HG03280 (cell line): ENCODE results near the gene BOLA2B.
"Not testable (repeated sequence)": the region's sequence is repeated elsewhere in the genome, so short reads cannot be mapped to it uniquely, and the experiment has no call there.

Experiments
- ATAC-seq: cut with Tn5 transposase; IDR thresholded peaks from one replicate; pipeline ENCODE4 v1.9.1; 2021; ENCODE audit warnings: mild to moderate bottlenecking, moderate library complexity; ENCODE audit not compliant: unreplicated experiment

BOLA2B gene

DNA sequence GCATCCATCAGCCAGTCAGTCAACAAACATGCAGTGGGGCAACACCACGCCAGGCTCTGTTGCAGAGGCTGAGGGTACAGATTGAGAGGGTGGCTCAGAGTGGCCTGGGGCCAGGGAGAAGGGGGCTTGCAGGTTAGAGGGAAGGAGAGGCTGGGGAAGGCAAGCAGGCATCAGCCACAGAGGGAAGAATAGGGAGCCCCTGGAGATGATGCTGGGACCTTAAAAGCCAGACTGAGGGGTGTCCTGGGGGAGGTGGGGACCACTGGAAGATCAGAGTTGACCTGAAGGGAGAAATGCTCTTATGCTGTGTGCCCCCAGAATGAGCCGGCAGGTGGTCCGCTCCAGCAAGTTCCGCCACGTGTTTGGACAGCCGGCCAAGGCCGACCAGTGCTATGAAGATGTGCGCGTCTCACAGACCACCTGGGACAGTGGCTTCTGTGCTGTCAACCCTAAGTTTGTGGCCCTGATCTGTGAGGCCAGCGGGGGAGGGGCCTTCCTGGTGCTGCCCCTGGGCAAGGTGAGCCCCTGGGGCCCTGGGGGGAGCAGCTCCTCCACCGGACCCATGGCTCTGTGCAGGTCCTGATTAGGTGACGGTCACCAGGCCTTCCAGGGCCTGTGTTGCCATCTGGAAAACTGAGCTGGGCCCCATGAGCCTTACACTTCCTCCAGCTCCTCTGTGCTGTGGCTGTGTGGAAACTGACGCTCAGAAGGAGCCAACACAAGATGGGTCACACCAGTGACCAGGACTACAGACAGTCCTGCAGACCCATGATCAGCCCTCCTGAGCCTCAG, 8.4 kb downstream of the BOLA2B start:
- no peak for ATAC-seq

DNA sequence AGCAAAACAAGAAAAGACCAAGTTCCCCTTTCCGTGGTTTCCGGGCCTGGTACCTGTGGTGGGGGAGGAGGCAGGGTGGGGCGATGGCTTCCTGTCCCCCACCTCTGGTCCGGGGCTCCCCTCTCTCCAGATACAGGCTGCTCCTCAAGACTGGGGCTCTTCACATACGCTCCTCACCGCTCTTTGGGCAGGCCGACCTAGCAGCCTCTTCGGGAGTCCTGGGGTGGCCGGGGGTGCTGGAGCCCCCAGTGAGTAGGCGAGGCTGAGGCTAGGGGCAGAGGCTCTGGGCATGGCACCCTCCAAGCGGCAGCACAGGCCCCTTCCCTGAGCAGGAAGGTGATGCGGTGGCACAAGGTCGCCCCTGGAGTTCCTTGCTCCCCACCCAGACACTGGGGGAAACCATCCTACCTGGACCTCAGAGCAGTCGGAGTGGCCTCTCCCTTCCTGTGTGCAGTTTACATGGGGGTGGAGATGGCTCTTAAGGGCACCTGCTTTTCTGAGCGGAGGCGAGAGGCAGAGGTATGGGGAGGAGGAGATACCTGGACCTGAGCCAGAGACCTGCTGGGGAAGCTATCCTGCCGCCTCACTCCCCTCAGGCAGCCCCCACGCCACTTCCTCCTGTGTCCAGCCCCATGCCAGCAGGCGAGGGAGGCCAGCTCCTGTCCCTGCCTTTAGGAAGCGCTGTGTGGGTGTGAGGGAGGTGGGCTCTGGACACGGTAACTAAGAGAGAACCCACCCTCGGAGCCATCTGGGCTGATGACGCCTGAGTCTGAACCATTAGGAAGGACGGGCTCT, 9.2 kb downstream of the BOLA2B start:
- peak; percentile 24 for ATAC-seq

DNA sequence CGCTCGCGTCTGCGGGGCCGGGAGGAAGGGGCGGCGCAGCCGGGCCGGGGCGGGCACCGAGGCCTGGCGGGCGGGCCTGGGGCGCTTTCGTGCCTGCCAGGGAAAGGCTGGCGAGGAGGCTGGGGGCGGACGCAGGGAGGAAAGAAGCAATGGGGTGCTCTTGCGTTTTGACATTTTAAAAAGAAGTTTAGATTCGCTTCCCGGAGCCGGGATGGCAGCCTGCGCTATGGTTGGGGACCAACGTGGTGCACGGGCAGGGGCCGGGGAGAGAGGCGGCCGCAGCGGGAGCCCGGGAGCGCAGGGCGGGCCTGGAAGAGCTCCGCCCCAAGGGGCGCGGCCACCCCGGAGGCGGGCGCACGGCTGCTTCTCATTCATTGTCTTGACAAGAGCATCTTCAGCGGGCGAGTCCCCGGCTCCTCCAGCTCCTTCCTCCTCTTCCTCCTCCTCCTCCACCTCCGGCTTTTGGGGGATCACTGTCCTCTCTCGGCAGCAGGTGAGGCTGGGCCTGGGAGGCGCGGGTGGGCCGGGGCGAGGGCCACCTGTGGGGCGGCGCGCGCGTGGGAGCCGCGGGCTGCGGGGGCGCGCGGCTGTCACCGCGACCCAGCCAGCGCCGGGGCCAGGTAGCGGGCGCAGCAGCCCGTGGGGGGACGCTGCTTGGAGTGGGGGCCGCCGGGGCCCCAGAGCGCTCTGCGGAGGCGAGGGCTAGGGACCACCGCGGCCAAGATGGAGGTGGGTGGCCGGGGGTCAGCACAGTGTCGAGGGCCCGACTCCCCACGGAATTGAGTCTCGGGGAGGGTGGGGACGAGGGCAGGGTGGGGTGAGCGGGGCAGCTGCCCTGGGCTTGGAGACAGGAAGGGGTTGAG, 10.0 kb downstream of the BOLA2B start, which contains the start of gene CORO1A:
Gene CORO1A (plus strand): TSS at position 370 of the 863 bp plus-strand sequence. CDS start 1,608 bp downstream, outside the sequence.
- ATAC-seq, result peak; percentile 53

DNA sequence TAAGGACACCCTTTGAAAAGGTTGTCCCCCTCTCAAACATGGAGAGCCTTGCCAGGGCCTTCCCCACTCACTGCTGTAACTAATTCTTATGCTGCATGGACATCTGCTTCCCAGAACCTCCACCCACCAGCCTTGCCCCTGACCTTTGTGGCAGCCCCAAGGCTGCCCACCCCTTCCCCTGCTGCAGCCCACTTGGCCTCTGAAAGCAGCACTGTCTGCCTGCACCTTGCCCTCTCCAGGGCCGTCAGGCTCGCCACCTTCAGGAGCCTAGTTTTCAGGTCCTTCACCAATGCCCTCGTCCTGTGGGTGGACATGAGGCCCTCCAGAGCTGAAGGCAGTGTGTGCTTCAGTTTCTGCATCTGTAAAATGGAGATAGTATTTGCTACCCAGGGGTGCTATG, 12.7 kb downstream of the BOLA2B start:
- no peak for ATAC-seq

DNA sequence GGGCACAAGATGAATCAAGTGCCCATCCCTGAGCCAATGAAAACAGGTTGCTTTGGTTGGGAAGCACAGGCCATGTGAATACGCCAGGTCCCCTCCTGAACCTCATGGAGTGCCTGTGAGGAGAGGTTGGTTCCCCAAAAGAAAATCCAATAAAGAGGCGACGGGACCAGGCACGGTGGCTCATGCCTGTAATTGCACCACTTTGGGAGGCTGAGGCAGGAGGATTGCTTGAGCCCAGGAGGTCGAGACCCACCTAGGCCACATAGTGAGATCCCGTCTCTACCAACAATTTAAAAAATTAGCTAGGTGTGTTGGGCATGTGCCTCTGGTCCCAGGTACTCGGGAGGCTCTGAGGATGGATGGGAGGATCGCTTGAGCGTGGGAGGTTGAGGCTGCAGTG, 13.5 kb downstream of the BOLA2B start:
- ATAC-seq, result no peak

DNA sequence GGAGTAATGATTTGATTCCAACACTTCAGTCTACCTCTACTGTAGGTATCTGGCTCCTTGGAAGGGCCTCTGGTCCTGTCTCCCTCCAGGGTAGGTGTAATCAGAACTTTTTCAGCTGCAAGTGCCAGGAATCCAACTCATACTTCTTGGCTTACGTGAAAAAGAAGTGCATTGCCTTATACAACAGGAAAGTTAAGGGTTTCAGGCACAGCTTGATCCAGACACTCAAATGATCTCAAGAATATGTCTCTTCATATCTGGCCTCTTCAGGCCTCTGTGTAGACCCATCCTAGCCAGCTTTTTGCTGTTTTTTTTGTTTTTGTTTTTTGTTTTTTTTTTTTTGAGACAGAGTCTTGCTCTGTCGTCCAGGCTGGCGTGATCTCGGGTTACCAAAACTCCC, 14.3 kb downstream of the BOLA2B start:
- ATAC-seq, result no peak

DNA sequence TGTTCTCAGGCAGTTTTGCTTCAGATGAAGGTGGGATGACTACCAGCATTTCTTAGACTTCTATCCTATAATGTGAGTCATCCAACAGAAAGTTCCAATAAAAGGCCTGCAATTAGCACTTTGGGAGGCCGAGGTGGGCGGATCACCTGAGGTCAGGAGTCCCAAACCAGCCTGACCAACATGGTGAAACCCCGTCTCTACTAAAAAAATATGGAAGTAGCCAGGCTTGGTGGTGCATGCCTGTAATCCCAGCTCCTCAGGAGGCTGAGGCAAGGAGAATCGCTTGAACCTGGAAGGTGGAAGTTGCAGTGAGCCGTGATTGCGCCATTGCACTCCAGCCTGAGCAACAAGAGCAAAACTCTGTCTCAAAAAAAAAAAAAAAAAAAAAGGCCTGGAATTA, 16.6 kb downstream of the BOLA2B start:
- ATAC-seq, result not testable (repeated sequence)

DNA sequence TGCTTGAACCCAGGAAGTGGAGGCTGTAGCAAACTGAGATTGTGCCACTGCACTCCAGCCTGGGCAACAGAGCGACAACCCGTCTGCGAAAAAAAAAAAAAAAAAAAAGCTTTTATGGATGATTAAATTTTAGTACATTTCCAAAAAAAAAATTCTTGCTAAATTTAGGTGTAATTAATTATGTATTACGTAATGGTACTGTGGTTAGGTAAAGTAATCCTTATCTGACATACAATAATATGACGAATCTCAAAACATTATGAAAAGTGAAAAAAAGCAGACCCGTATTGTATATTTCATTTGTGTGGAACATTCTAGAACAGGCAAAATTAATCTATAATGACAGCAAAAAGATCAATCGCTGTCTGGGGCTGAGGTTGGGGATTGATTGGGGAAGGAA, 20.4 kb downstream of the BOLA2B start:
- ATAC-seq, result no peak

DNA sequence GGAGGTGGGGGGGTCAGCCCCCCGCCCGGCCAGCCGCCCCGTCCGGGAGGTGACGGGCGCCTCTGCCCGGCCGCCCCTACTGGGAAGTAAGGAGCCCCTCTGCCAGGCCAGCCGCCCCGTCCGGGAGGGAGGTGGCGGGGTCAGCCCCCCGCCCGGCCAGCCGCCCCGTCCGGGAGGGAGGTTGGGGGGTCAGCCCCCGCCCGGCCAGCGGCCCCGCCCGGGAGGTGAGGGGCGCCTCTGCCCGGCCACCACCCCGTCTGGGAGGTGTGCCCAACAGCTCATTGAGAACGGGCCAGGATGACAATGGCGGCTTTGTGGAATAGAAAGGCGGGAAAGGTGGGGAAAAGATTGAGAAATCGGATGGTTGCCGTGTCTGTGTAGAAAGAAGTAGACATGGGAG, 23.3 kb downstream of the BOLA2B start:
- ATAC-seq, result not testable (repeated sequence)

DNA sequence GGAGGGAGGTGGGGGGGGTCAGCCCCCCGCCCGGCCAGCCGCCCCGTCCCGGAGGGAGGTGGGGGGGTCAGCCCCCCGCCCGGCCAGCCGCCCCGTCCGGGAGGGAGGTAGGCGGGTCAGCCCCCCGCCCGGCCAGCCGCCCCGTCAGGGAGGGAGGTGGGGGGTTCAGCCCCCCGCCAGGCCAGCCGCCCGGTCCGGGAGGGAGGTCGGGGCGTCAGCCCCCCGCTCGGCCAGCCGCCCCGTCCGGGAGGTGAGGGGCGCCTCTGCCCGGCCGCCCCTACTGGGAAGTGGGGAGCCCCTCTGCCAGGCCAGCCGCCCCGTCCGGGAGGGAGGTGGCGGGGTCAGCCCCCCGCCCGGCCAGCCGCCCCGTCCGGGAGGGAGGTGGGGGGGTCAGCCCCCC, 24.1 kb downstream of the BOLA2B start:
- ATAC-seq, result not testable (repeated sequence)

DNA sequence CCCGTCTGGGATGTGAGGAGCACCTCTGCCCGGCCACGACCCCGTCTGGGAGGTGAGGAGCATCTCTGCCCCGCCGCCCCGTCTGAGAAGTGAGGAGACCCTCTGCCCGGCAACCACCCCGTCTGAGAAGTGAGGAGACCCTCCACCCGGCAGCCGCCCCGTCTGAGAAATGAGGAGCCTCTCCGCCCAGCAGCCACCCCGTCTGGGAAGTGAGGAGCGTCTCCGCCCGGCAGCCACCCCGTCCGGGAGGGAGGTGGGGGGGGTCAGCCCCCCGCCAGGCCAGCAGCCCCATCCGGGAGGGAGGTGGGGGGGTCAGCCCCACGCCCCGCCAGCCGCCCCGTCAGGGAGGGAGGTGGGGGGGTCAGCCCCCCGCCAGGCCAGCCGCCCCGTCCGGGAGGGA, 24.7 kb downstream of the BOLA2B start:
- ATAC-seq, result not testable (repeated sequence)

DNA sequence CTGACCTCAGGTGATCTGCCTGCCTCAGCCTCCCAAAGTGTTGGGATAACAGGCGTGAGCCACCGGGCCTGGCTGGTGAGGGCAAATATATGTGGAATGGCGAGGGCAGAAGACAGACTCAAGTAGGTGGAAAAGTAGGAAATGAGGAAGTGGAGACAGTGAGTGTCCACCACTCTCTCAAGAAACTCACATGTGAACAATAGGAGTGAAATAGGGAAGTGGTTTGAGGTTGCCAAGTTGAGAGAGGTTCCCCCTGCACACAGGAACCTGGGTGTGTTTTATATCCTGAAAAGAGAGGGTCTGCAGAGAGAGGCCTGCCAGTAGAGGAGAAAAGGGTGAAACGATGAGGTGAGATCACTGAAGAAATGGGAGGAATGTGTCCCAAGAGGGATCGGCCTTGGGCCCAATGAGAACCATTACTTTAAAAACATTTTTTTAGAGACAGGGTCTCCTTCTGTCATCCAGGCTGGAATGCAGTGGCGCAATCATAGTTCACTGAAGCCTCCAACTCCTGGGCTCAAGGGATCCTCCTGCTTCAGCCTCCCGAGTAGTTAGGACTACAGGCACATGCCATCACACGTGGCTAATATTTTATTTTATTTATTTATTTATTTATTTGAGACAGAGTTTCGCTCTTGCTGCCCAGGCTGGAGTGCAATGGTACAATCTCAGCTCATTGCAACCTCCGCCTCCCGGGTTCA, 27.1 kb downstream of the BOLA2B start:
- ATAC-seq, result no peak

DNA sequence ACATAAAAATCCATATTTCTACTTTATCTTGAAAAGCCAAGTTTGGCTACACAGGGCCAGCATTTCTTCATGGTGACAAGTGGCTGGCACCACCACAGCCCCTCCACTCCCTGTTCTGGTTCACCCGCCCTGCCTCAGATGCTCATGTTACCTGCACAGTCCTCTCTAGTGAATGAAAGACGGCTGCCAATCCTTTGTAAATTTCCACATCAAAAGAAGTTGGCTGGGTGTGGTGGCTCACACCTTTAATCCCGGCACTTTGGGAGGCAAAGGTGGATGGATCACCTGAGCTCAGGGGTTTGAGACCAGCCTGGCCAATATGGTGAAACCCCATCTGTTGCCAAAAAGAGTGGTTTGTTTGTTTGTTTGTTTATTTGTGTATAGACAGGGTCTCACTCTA, 29.9 kb downstream of the BOLA2B start:
- no peak for ATAC-seq

DNA sequence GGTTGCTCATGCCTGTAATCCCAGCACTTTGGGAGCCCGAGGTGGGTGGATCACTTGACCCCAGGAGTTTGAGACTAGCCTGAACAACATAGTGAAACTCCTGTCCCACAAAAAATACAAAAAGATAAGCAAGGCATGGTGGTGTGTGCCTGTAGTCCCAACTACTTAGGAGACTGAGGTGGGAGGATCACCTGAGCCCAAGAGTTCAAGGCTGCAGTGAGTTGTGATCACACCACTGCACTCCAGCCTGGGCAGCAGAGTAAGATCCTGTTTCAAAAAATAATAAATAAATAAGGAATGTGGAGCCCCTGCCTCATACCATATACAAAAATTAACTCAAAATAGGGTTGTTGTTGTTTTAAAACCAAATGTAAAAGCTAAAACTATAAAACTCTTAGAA, 36.3 kb downstream of the BOLA2B start:
- no peak for ATAC-seq

DNA sequence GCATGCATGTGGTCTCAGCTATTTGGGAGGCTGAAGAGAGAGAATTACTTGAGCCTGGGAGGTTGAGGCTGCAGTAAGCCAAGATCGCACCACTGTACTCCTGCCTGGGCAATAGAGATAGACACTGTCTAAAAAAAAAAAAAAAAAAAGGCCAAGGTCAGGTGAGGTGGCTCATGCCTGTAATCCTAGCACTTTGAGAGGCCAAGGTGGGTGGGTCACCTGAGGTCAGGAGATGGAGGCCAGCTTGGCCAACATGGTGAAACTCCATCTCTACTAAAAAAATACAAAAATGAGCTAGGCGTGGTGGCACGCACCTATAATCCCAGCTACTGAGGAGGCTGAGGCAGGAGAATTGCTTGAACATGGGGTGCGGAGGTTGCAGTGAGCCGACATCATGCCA, 38.3 kb downstream of the BOLA2B start:
- no peak for ATAC-seq

DNA sequence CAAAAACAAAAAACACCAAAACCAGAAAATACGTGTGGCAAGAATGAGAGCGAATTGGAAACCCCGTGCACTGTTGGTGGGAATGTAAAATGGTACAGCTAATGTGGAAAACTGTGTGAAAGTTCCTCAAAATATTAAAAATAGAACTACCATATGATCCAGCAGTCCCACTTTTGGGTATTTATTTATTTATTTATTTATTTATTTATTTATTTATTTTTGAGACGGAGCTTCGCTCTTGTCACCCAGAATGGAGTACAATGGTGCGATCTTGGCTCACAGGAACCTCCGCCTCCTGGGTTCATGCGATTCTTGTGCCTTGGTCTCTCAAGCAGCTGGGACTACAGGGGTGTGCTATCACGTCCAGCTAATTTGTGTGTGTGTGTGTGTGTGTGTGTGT, 40.9 kb downstream of the BOLA2B start:
- no peak for ATAC-seq

DNA sequence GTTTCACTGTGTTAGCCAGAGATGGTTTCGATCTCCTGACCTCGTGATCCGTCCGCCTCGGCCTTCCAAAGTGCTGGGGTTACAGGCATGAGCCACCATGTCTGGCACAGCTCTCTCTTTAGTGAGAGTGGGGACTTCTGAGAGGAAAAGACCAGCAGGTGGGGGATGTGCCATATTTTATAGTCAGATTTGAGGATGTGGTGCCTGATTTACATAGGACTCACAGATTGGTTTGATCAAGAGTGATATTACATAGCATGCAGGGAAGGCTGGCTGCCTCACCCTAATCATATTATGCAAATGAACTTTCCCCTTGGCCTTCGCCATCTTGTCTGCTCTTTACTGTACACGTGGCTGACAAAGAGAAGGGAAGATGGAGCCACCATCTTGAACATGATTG, 42.4 kb downstream of the BOLA2B start:
- no peak for ATAC-seq

DNA sequence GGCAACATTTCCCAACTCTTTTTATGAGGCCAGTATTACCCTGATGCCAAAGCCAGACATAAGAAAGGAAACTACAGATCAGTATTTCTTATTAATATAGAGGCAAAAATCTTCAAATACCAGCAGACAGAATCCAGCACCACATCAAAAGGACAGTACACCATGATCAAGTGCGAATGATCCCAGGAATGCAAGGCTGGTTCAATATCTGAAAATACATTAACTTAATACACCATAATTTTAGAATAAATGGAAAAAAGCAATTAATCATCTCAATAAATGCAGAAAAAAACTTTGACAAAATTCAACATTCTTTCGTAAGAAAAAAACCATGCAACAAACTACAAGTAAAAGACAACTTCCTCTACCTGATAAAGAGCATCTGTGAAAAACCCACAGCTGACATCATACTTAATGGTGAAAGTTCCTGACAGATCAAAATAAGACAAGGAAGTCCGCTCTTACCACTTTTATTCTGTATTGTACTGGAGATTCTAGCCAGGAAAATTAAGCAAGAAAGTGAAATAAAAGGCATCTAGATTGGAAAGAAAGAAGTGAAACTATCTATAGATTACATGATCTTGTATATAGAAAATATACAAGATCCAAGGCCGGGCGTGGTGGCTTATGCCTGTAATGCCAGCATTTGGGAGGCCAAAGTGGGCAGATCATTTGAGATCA, 44.1 kb downstream of the BOLA2B start:
- no peak for ATAC-seq

DNA sequence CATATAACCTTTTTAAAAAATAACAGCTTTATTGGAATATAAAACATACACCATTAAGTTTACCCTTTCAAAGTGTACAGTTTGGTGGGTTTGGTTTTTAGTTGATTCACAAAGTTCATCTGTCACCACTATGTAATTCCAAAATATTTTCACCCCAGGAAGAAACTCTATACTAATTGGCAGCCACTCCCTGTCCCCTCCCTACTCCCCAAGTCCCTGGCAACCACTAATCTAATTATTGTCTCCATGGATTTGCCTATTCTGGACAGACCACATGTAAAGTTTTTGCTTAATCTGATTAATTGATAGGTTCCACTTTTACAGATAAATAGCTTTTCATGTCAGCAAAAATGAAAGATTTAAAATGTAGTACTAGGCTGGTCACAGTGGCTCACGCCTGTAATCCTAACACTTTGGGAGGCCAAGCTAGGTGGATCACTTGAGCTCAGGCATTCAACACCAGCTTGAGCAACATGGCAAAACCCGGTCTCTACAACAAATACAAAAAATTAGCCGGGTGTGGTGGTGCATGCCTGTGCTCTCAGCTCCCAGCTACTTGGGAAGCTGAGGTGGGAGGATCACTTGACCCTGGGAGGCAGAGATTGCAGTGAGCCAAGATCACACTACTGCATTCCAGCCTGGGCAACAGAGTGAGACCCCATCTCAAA, 45.5 kb downstream of the BOLA2B start:
- ATAC-seq, result no peak

DNA sequence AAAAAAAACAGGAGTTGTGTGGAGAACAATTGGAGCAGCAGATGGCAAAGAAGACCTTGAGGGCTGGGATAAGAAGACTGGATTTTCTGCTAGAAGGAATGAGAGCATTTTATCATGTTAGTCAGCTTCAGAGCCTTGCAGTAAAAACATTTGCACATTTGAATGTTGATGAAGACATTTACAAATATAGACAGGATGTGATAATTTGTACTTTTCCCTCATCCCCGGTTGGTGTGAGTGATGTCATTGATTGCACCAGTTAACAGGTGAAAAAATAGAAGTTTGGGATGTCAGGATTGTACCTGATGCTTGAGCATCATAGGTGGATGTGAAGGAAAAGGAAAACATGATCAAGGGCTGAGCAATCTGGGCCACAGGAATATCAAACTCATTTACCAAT, 47.8 kb downstream of the BOLA2B start:
- ATAC-seq, result no peak
